ENCODE measurements around the gene HLA-DRA.

DNA sequence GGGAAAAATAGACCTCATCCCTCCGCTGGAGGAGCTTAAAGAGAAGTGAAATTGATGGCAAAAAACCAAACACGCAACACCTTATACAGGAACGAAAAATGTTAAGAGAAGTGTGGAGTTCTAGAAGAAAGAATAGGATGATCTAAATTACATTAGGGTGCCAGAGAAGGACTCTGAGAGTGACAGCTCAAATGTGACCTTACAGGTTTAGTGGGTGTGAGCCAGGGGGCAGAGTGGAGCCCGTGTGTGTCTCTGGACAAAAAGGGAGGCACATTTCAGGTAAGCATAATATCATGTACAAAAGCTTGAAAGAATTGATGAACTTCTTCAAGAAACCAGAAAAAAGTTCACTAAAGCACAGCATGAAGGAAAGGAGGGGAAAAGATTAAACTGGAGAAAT, 20.8 kb downstream of the HLA-DRA start:
- TF ChIP-seq, protein P1, sequence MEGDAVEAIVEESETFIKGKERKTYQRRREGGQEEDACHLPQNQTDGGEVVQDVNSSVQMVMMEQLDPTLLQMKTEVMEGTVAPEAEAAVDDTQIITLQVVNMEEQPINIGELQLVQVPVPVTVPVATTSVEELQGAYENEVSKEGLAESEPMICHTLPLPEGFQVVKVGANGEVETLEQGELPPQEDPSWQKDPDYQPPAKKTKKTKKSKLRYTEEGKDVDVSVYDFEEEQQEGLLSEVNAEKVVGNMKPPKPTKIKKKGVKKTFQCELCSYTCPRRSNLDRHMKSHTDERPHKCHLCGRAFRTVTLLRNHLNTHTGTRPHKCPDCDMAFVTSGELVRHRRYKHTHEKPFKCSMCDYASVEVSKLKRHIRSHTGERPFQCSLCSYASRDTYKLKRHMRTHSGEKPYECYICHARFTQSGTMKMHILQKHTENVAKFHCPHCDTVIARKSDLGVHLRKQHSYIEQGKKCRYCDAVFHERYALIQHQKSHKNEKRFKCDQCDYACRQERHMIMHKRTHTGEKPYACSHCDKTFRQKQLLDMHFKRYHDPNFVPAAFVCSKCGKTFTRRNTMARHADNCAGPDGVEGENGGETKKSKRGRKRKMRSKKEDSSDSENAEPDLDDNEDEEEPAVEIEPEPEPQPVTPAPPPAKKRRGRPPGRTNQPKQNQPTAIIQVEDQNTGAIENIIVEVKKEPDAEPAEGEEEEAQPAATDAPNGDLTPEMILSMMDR (IDR thresholded peaks at IDR 0.05), result no peak
- no peak for TF ChIP-seq POLR2A (IDR thresholded peaks at IDR 0.05)
- TF ChIP-seq EP300 (IDR thresholded peaks at IDR 0.05), result no peak
